A549 (cell line): ENCODE results near the gene MVD. TPM values are rescaled to one million over a fixed set of nuclear protein-coding genes. Genes with fewer than 3 reads are reported as not detected.

Source experiments
- ATAC-seq, 2 experiments: fragments of 200-7000 bp in 1 of 2; fragments of >200 bp in 1 of 2; cut with Nextera tagmentation in 1 of 2; cut with Tn5 transposase in 1 of 2; 3 replicates each; pipeline versions ENCODE4 v1.8.0 to v1.9.1; 2018 to 2020; ENCODE audit warnings: mild to moderate bottlenecking in 1 of 2, moderate library complexity in 1 of 2
- CTCF ChIA-PET: fragments of 300-600 bp; sonication (Branson Sonifier 250); formaldehyde crosslinking; extraction: SDS; loops from one replicate; lab custom pipeline; 2021; ENCODE audit warnings: antibody characterized with exemption, inconsistent platforms; lab: Yijun Ruan, JAX
- POLR2A ChIA-PET: fragments of 350-600 bp; formaldehyde crosslinking; extraction: SDS; loops from one replicate; lab custom pipeline; 2021; ENCODE audit warnings: antibody characterized with exemption, inconsistent platforms; lab: Yijun Ruan, JAX
- DNase-seq, 2 experiments: peaks; one replicate each; pipeline versions ENCODE4 v3.0.0 to v3.0.0-alpha.2; 2011 to 2016; ENCODE audit warnings: low read depth in 1 of 2, low spot score in 1 of 2
- FAIRE-seq: peaks from 2 replicates; lab custom pipeline; 2011; peaks lifted over from hg19 to GRCh38; lab: Jason Lieb, UNC
- H3K27ac ChIP-seq, 2 experiments: fragments of >200 bp; sonication (Bioruptor Twin); formaldehyde crosslinking; 3 replicates each; pipeline ENCODE4 v1.5.1; 2016 to 2017
- H3K4me1 ChIP-seq: fragments of >200 bp; sonication (Bioruptor Twin); formaldehyde crosslinking; 3 replicates; pipeline ENCODE4 v1.6.1; 2016
- H3K4me2 ChIP-seq: fragments of >200 bp; sonication (Bioruptor Twin); formaldehyde crosslinking; 3 replicates; pipeline ENCODE4 v1.6.1; 2016
- H3K4me3 ChIP-seq: fragments of >200 bp; sonication (Bioruptor Twin); formaldehyde crosslinking; 3 replicates; pipeline ENCODE4 v1.5.1; 2016
- H3K9me3 ChIP-seq: fragments of >200 bp; sonication (Bioruptor Twin); formaldehyde crosslinking; 3 replicates; pipeline ENCODE4 v1.6.1; 2016
- ATOH8 ChIP-seq: fragments of 250-450 bp; sonication (Bioruptor Pico); IDR thresholded peaks from 2 replicates; pipeline ENCODE4 v1.5.0; 2020; ENCODE audit warnings: low read depth, mild to moderate bottlenecking, moderate library complexity
- CBX2 ChIP-seq: fragments of 200-600 bp; sonication (generic); IDR thresholded peaks from 2 replicates; pipeline ENCODE4 v1.6.1; 2016; ENCODE audit warnings: low read depth, mild to moderate bottlenecking, borderline replicate concordance
- CHD2 ChIP-seq: fragments of 150-350 bp; IDR thresholded peaks from 2 replicates; pipeline ENCODE4 v1.6.1; 2014; ENCODE audit warnings: low read length; ENCODE audit not compliant: partially characterized antibody
- E2F6 ChIP-seq: IDR thresholded peaks from 2 replicates; pipeline ENCODE4 v1.6.1; 2012; ENCODE audit warnings: low read depth, borderline replicate concordance
- ELK1 ChIP-seq: fragments of 150-350 bp; IDR thresholded peaks from 2 replicates; pipeline ENCODE4 v1.6.1; 2014; ENCODE audit warnings: low read depth, mild to moderate bottlenecking, low read length
- ESRRA ChIP-seq: fragments of 150-350 bp; IDR thresholded peaks from 2 replicates; pipeline ENCODE4 v1.6.1; 2014; ENCODE audit warnings: mild to moderate bottlenecking, low read length, borderline replicate concordance
- HDAC2 ChIP-seq: fragments of 200-600 bp; sonication (generic); IDR thresholded peaks from 2 replicates; pipeline ENCODE4 v1.6.1; 2016
- HEYL ChIP-seq: fragments of 250-450 bp; sonication (Bioruptor Pico); IDR thresholded peaks from 2 replicates; pipeline ENCODE4 v1.8.0; 2021; ENCODE audit warnings: mild to moderate bottlenecking, moderate library complexity
- HMGXB4 ChIP-seq: fragments of 250-450 bp; sonication (Bioruptor Pico); IDR thresholded peaks from 2 replicates; pipeline ENCODE4 v1.5.0; 2021; ENCODE audit warnings: mild to moderate bottlenecking, moderate library complexity, borderline replicate concordance
- HOXA7 ChIP-seq: fragments of 250-450 bp; sonication (Bioruptor Pico); IDR thresholded peaks from 2 replicates; pipeline ENCODE4 v1.5.0; 2020; ENCODE audit warnings: mild to moderate bottlenecking, moderate library complexity
- HOXB5 ChIP-seq: fragments of 250-450 bp; sonication (Bioruptor Pico); IDR thresholded peaks from 2 replicates; pipeline ENCODE4 v1.5.0; 2020; ENCODE audit warnings: mild to moderate bottlenecking, moderate library complexity
- JUN ChIP-seq, 2 experiments: fragments of >200 bp; sonication (Bioruptor Twin); formaldehyde crosslinking; IDR thresholded peaks; 2 replicates in 1 of 2; 3 replicates in 1 of 2; pipeline ENCODE4 v1.6.1; 2016 to 2017
- JUNB ChIP-seq: fragments of >200 bp; sonication (Bioruptor Twin); formaldehyde crosslinking; IDR thresholded peaks from 2 replicates; pipeline ENCODE4 v1.6.1; 2016
- KDM1A ChIP-seq: fragments of 200-600 bp; sonication (generic); IDR thresholded peaks from 2 replicates; pipeline ENCODE4 v1.6.1; 2016; ENCODE audit warnings: low read depth, mild to moderate bottlenecking
- KDM5A ChIP-seq: fragments of 200-600 bp; sonication (generic); IDR thresholded peaks from 2 replicates; pipeline ENCODE4 v1.6.1; 2016; ENCODE audit warnings: antibody characterized with exemption, mild to moderate bottlenecking
- MAFK ChIP-seq: fragments of 450-650 bp; IDR thresholded peaks from 2 replicates; pipeline ENCODE4 v1.6.1; 2014; ENCODE audit not compliant: partially characterized antibody
- MAZ ChIP-seq: fragments of 150-350 bp; IDR thresholded peaks from 2 replicates; pipeline ENCODE4 v1.6.1; 2014; ENCODE audit warnings: antibody characterized with exemption, low read depth, low read length, borderline replicate concordance
- NPAS2 ChIP-seq: fragments of 250-450 bp; sonication (Bioruptor Pico); IDR thresholded peaks from 2 replicates; pipeline ENCODE4 v1.8.0; 2022; ENCODE audit warnings: mild to moderate bottlenecking, moderate library complexity, borderline replicate concordance
- NR3C1 ChIP-seq: fragments of >200 bp; sonication (Bioruptor Twin); formaldehyde crosslinking; IDR thresholded peaks from 3 replicates; pipeline ENCODE4 v1.6.1; 2017
- PBX3 ChIP-seq: IDR thresholded peaks from 2 replicates; pipeline ENCODE4 v1.6.1; 2012
- PHF8 ChIP-seq: fragments of 200-600 bp; sonication (generic); IDR thresholded peaks from 2 replicates; pipeline ENCODE4 v1.6.1; 2016; ENCODE audit warnings: low read depth, mild to moderate bottlenecking, antibody characterized with exemption, moderate library complexity, borderline replicate concordance
- POLR2AphosphoS2 ChIP-seq: conservative IDR thresholded peaks from 2 replicates; pipeline ENCODE4 v1.6.1; 2012; ENCODE audit warnings: low read length, improper control_type of control experiment, inconsistent platforms
- RAD21 ChIP-seq, 2 experiments: fragments of >200 bp in 1 of 2; sonication (Bioruptor Twin) in 1 of 2; formaldehyde crosslinking in 1 of 2; IDR thresholded peaks in 1 of 2; conservative IDR thresholded peaks in 1 of 2; 2 replicates in 1 of 2; 3 replicates in 1 of 2; pipeline ENCODE4 v1.6.1; 2012 to 2018; ENCODE audit warnings: inconsistent platforms in 1 of 2
- SMC3 ChIP-seq: fragments of >200 bp; sonication (Bioruptor Twin); formaldehyde crosslinking; IDR thresholded peaks from 3 replicates; pipeline ENCODE4 v1.6.1; 2018; ENCODE audit warnings: inconsistent platforms
- TFCP2L1 ChIP-seq: fragments of 250-450 bp; sonication (Bioruptor Pico); IDR thresholded peaks from 2 replicates; pipeline ENCODE4 v1.5.0; 2021; ENCODE audit warnings: mild to moderate bottlenecking
- ZC3H11A ChIP-seq: fragments of 450-650 bp; IDR thresholded peaks from 2 replicates; pipeline ENCODE4 v1.6.1; 2014; ENCODE audit warnings: antibody characterized with exemption, mild to moderate bottlenecking
- ZSCAN20 ChIP-seq: fragments of 250-450 bp; sonication (Bioruptor Pico); IDR thresholded peaks from 2 replicates; pipeline ENCODE4 v1.8.0; 2022; ENCODE audit warnings: mild to moderate bottlenecking, moderate library complexity
- WGBS: methylation state at CpG from one replicate; pipeline ENCODE4 v1.1.6; 2017; ENCODE audit errors: missing lambda C conversion rate; 5-methylcytosine and 5-hydroxymethylcytosine counted together
- polyA plus RNA-seq, 4 experiments: library from polyadenylated mRNA; depleted of rRNA in 3 of 4; stranded (reverse); fragments of >200 nt; fragmentation: RNase III in 1 of 4; extraction: RNeasy Plus Mini Kit Qiagen cat#74134 plus additional on column Dnase treatment in 1 of 4; gene quantifications; 2 replicates in 3 of 4; 3 replicates in 1 of 4; pipeline ENCODE4 v1.2.3, GENCODE V29; 2011 to 2017
- TF ChIP-seq, protein P1 (sequence below): IDR thresholded peaks from 2 replicates; pipeline ENCODE4 v1.6.1; 2012
- TF ChIP-seq, protein P2 (sequence below): fragments of >200 bp; sonication (Bioruptor Twin); formaldehyde crosslinking; IDR thresholded peaks from 2 replicates; pipeline ENCODE4 v1.6.1; 2016

The MVD gene
- polyA plus RNA-seq, 2 of the 4 experiments (the other 2 are of a cell fraction), result 5.8 to 43.1 TPM

DNA sequence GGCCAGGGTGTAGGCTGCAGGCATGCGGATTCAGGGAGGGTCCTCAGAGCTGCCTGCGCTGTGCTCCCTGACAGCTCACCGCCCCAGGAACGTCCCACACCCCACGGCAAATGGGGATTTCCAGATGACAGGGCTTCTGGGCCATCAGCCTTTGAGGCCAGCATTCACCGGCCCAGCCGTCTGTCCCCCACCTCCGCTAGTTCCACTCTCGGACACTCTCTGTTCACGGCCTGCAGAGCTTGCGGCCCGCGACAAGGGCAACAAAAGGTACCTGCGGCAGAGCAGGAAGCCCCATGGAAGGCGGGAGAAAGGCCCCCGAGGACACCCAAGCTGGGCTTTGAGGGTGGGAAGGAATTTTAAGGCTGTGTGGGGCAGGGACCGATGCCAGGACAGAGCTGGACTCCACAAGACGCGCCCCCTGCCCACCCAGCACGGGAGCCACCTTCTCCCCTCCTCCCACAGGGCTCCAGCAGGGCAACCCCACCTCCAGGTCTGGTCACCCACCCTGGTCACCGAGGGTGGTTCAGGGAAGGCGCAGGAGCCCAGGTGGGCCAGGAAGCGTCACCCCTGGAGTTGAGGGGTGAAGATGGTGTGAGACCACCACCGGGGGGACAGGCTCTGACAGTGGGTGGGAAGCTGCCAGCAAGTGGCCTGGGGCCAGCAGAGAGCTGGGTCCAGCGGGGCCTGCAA, 6.5 kb downstream of the MVD start:
- WGBS, result 74% methylated on average over 23 of the region's 25 CpGs
- Histone ChIP-seq H3K27ac (peak overlapping the region in 1 of 2 experiments; percentile 32; a peak in 1 of 6 replicates), H3K4me2 (no peak overlapping the region), H3K4me1 (peaks cover 6% of the 10 kb centered on the region), H3K4me3 (no peak overlapping the region), H3K9me3 (no peaks in the 10 kb centered on the region)
- POLR2A ChIA-PET, result no interaction called here
- FAIRE-seq (no peak), DNase-seq (no peak), ATAC-seq (no peak)
- TF ChIP-seq ZC3H11A (no peak), HOXB5 (no peak), NPAS2 (no peak), ESRRA (no peak), HDAC2 (no peak), HMGXB4 (CRISPR knock-in tag) (no peak), KDM1A (no peak), MAZ (no peak), CBX2 (no peak), JUN (IDR thresholded peaks at IDR 0.05) (no peak), NR3C1 (no peak), ATOH8 (CRISPR knock-in tag) (no peak), RAD21 (conservative IDR thresholded peaks at IDR 0.05 in 1 of 2, IDR thresholded peaks at IDR 0.05 in 1 of 2) (no peak), HEYL (no peak), ELK1 (no peak), PHF8 (no peak), KDM5A (no peak), PBX3 (no peak)
- TF ChIP-seq, protein P1, sequence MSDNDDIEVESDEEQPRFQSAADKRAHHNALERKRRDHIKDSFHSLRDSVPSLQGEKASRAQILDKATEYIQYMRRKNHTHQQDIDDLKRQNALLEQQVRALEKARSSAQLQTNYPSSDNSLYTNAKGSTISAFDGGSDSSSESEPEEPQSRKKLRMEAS, result no peak
- TF ChIP-seq, protein P2, sequence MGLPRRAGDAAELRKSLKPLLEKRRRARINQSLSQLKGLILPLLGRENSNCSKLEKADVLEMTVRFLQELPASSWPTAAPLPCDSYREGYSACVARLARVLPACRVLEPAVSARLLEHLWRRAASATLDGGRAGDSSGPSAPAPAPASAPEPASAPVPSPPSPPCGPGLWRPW, result no peak
- CTCF ChIA-PET, result no interaction called here

- peaks cover 10% of the 10 kb centered on the region for H3K4me1 ChIP-seq
- TF ChIP-seq JUNB (no peak), ZSCAN20 (CRISPR knock-in tag) (no peak), CHD2 (no peak), POLR2AphosphoS2 (no peak), HOXA7 (CRISPR knock-in tag) (no peak), MAFK (no peak), ELK1 (no peak), SMC3 (no peak), E2F6 (no peak), CBX2 (no peak), MAZ (no peak), TFCP2L1 (CRISPR knock-in tag) (no peak)
- TF ChIP-seq, protein P1, result no peak
- TF ChIP-seq, all 56 proteins: peak for 0
- no peaks in the 10 kb centered on the region for H3K9me3 ChIP-seq
- POLR2A ChIA-PET, result no interaction called here
- CTCF ChIA-PET, result no interaction called here
- WGBS, result 92% methylated on average over 23 of the region's 29 CpGs
- FAIRE-seq (no peak), DNase-seq (no peak), ATAC-seq (no peak)
- H3K4me2 ChIP-seq, result no peak overlapping the region
- no peak overlapping the region for H3K4me3 ChIP-seq
- H3K27ac ChIP-seq, result no peak overlapping the region; a peak in 1 of 6 replicates
Observed at GRCh38 chr16:88655733-88656281, 7.1 kb downstream of the MVD start.
